Dendritic cell treated with granulocyte-macrophage colony-stimulating factor and Interleukin-4, amounts not matched to agents 40 ng/mL and 50 ng/mL, for 4 days (primary cell): ENCODE results near the gene METTL22.

ENCODE experiments used
- H3K27ac Mint-ChIP-seq: one replicate; pipeline ENCODE4 v1.8.0; 2022; ENCODE audit warnings: mild to moderate bottlenecking, mixed read lengths
- H3K27me3 Mint-ChIP-seq: one replicate; pipeline ENCODE4 v1.8.0; 2022; ENCODE audit warnings: mild to moderate bottlenecking, mixed read lengths
- H3K36me3 Mint-ChIP-seq: one replicate; pipeline ENCODE4 v1.8.0; 2022; ENCODE audit warnings: low read depth, mixed read lengths
- H3K4me1 Mint-ChIP-seq: one replicate; pipeline ENCODE4 v1.8.0; 2022; ENCODE audit warnings: low read depth, mixed read lengths
- H3K4me3 Mint-ChIP-seq: one replicate; pipeline ENCODE4 v1.8.0; 2022; ENCODE audit warnings: mild to moderate bottlenecking, moderate library complexity, mixed read lengths
- H3K9me3 Mint-ChIP-seq: one replicate; pipeline ENCODE4 v1.8.0; 2022; ENCODE audit warnings: mixed read lengths
- intact Hi-C: fragments of 100-400 bp; cut with micrococcal nuclease; formaldehyde crosslinking; loops from one replicate; pipeline ENCODE4 v1.15.0; 2022

METTL22 gene

GRCh38 chr16:8689686-8690085, 68.2 kb downstream of the METTL22 start:
- Mint-ChIP-seq H3K36me3 (peaks cover 59% of the 10 kb centered on the region), H3K4me1 (no peaks in the 10 kb centered on the region), H3K27ac (no peak overlapping the region), H3K4me3 (no peak overlapping the region), H3K9me3 (peaks cover 13% of the 10 kb centered on the region), H3K27me3 (no peaks in the 10 kb centered on the region)
- intact Hi-C loops: no loop called here

GRCh38 chr16:8691728-8692127, 70.2 kb downstream of the METTL22 start:
- intact Hi-C loops: no loop called here
- Mint-ChIP-seq H3K4me1 (no peaks in the 10 kb centered on the region), H3K27ac (no peak overlapping the region), H3K9me3 (peaks cover 13% of the 10 kb centered on the region), H3K27me3 (no peaks in the 10 kb centered on the region), H3K36me3 (peaks cover 61% of the 10 kb centered on the region), H3K4me3 (no peak overlapping the region)

GRCh38 chr16:8694795-8695728, 73.6 kb downstream of the METTL22 start:
- intact Hi-C loops: no loop called here
- H3K27me3 Mint-ChIP-seq: no peaks in the 10 kb centered on the region
- peaks cover 9% of the 10 kb centered on the region for H3K4me1 Mint-ChIP-seq
- H3K9me3 Mint-ChIP-seq: no peaks in the 10 kb centered on the region
- H3K4me3 Mint-ChIP-seq: no peak overlapping the region
- peaks cover 55% of the 10 kb centered on the region for H3K36me3 Mint-ChIP-seq
- H3K27ac Mint-ChIP-seq: no peak overlapping the region

- Mint-ChIP-seq H3K27ac (no peak overlapping the region), H3K4me3 (no peak overlapping the region), H3K4me1 (peaks cover 9% of the 10 kb centered on the region), H3K27me3 (no peaks in the 10 kb centered on the region), H3K36me3 (peaks cover 57% of the 10 kb centered on the region), H3K9me3 (no peaks in the 10 kb centered on the region)
- intact Hi-C loops: no loop called here
Measured at GRCh38 chr16:8696880-8697279, 75.4 kb downstream of the METTL22 start.

DNA sequence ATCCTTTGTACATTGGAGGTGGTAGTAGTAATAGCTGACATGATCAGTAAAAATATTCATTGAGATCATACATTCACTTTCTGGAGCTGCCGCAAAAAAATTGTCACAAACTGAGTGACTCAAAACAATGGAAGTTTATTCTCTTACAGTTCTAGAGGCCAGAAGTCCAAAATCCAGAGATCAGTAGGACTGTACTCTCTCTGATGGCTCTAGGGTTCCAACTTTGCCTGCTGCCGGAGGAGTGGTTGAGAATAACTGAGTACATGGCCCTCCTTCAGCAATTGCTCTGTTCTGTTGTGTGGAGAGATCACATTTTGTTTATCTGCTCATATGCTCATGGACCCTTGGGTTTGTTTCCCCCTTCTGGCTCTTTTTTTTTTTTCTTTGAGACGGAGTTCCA, 76.5 kb downstream of the METTL22 start:
- H3K36me3 Mint-ChIP-seq: peaks cover 67% of the 10 kb centered on the region
- no peaks in the 10 kb centered on the region for H3K27me3 Mint-ChIP-seq
- H3K9me3 Mint-ChIP-seq: no peaks in the 10 kb centered on the region
- intact Hi-C loops: no loop called here
- no peak overlapping the region for H3K4me3 Mint-ChIP-seq
- peaks cover 9% of the 10 kb centered on the region for H3K4me1 Mint-ChIP-seq
- H3K27ac Mint-ChIP-seq: no peak overlapping the region
